ENCODE data around the gene TM4SF1.

The TM4SF1 gene

GRCh38 chr3:149374793-149375500 lies 2.5 kb downstream of the TM4SF1 start:
- TF ChIP-seq CTCF (IDR thresholded peaks at IDR 0.05; ENCODE audit: low read depth, low read length) = no peak
- no peak for DNase-seq (ENCODE audit: extremely low read depth, low read depth)

DNA sequence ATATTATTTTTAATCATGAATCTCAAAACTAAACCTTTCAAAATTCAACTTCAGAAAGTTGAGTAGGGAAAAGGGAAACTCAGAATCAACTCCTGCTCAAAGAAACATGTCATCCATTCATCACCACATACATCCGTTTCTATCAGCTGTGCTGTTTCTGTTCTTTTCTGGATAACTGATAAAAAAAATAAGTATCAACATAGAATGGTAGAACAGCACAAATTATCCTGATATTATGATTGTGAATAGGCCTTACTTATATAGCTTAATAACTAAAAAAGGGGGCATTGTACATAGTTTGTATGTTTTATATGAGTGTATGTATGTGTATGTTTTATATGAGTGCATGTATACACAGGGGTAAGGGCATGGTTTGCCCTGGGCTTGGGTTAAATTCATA lies 3.1 kb downstream of the TM4SF1 start:
- no peak for TF ChIP-seq CTCF (IDR thresholded peaks at IDR 0.05; ENCODE audit: low read depth, low read length)
- no peak for DNase-seq (ENCODE audit: extremely low read depth, low read depth)

- no peak for TF ChIP-seq CTCF (IDR thresholded peaks at IDR 0.05; ENCODE audit: low read depth, low read length)
Observed at GRCh38 chr3:149373235-149374125, 4.0 kb downstream of the TM4SF1 start.

GRCh38 chr3:149371723-149372114 lies 5.7 kb downstream of the TM4SF1 start:
- no peak for TF ChIP-seq CTCF (IDR thresholded peaks at IDR 0.05; ENCODE audit: low read depth, low read length)

More at GRCh38 chr3:149373235-149374125, 4.0 kb downstream of the TM4SF1 start:
- no peak for DNase-seq (ENCODE audit: extremely low read depth, low read depth)

DNA sequence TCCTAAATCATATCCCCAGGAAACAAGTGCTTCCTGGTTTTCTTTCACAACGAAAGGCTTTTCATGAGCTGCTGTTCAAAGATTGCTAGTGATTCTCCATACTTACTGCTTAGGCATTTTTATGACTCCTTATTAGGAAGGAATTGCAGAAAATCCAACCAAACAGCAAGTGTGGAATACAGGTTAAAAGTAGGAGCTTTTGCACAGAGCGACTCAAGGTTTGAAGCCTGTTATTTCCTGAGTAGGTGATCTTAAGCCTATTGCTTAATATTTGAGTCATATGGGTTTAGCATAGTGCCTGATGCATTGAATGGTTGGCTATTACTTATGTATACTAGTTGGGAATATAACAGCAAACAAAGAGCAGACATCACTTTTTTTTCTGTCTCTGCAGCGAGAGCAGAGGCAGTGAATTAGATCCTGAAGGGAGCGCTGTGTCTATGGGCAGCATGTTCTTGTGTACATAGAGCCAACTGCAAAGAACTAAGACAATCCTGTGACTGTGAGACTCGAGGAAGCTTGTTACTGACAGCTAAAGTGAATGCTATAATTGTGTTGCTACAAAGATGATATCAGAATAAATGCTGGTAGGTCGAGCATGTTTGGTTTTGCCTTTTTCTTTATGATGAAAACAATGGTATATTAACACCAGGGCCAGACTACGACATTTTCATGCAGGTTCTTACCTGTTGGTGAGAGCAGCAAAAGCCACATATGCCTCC lies 6.3 kb downstream of the TM4SF1 start:
- DNase-seq (ENCODE audit: extremely low read depth, low read depth) = no peak
- TF ChIP-seq CTCF (IDR thresholded peaks at IDR 0.05; ENCODE audit: low read depth, low read length) = no peak

More at GRCh38 chr3:149371723-149372114, 5.7 kb downstream of the TM4SF1 start:
- no peak for DNase-seq (ENCODE audit: extremely low read depth, low read depth)

DNA sequence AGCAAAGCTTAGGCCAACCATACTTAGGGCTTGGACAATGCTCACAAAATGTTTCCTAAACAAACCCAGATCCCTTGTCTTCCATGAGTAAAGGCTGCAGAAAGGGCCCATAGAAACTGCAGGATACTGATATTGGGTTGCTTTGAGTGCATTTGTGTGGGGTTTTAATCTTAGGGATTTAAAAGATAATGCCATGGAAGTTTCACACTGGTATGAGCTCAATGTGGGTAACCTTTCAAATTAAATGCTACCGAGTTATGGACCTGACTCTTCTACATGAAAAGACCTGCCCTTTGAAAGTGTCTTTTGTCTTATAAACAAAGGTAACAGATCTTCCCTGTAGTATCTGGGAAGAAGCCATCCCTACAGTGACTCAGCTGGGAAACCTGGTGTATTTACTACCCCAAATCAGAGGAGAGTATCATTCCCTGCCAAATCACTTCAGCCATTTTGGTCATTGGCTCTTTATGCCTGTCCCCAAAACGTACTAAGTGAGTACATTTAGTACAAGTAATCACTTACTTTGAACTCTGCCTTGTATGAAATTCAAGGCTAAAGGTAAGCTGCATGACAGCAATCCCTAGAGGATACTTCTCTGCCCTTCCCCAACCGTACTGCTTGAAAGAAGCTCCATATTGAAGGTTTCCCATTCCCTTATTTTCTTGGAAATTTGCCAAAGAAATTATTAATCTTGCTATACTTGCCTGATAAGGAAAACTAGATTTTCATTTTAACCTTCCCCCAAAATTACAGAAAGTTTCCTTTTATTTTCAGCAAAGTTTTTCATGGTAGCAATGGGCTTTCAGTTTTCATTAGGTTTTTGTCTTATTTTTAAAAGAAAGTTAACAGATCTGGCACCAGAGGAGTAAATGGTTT lies 7.2 kb downstream of the TM4SF1 start:
- no peak for TF ChIP-seq CTCF (IDR thresholded peaks at IDR 0.05; ENCODE audit: low read depth, low read length)
- DNase-seq (ENCODE audit: extremely low read depth, low read depth) = no peak
